ENCODE measurements around the gene CCDC112. TPM values are rescaled to one million over a fixed set of nuclear protein-coding genes. Genes with fewer than 3 reads are reported as not detected.
"Not testable (repeated sequence)": the region's sequence is repeated elsewhere in the genome, so short reads cannot be mapped to it uniquely, and the experiment has no call there.

Gene CCDC112
- total and polyA plus RNA-seq, 8 donors, result 6.0 to 22.0 (median 15.9) TPM

GRCh38 chr5:115335301-115335700 is 38.8 kb upstream of the CCDC112 start:
- H3K27me3 ChIP-seq, result no peaks in the 10 kb centered on the region
- no peak for TF ChIP-seq CTCF (IDR thresholded peaks at IDR 0.05)
- intact Hi-C loops (cut with DNase I), result no loop called here
- no peak overlapping the region for H3K4me3 ChIP-seq
- no peaks in the 10 kb centered on the region for H3K4me1 ChIP-seq
- H3K9me3 ChIP-seq, result no peaks in the 10 kb centered on the region
- no peak for ATAC-seq
- H3K27ac ChIP-seq, result no peak overlapping the region
- H3K36me3 ChIP-seq, result no peaks in the 10 kb centered on the region
- DNase-seq, result no peak

DNA sequence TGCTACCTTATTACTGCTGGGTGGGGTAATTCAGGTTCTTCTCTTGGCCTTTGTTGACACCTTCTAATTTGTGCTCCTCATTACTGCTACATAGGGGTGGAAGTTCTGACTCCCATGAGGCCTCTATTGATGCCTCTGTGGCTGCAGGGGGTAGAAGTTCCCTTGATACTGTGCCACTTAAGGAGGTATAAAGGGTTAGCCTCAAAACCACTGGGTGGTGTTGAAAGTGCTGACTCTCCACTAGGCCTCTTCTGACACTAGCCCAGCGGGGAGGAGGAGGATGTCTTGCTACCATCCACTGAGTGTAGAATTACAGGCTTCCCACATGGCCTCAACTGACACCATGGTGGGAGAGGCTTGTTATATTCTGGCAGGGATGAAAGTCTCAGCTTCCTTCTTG is 36.7 kb upstream of the CCDC112 start:
- no peaks in the 10 kb centered on the region for H3K9me3 ChIP-seq
- no peak overlapping the region for H3K27ac ChIP-seq
- no peak for DNase-seq
- no peaks in the 10 kb centered on the region for H3K27me3 ChIP-seq
- intact Hi-C loops (cut with DNase I), result no loop called here
- H3K36me3 ChIP-seq, result no peaks in the 10 kb centered on the region
- no peak overlapping the region for H3K4me3 ChIP-seq
- TF ChIP-seq CTCF (IDR thresholded peaks at IDR 0.05), result no peak
- no peaks in the 10 kb centered on the region for H3K4me1 ChIP-seq
- no peak for ATAC-seq

DNA sequence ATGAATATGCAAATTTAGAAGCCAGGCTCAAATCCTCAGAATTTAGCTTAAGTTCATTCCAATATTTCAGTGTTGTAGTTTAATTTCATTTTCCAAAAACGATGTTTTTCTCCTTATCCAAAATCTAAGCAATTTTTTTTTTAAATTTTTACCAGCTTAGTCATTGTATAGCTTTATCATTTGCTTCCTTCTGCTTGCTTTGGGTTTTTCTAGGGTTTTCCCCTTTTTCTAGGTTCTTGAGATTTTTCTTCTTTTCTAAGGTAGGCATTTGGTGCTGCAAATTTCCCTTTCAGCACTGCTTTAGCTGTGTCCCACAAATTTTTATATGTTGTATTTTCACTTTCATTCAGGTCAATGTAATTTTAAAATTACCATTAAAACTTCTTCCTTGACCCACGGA is 34.4 kb upstream of the CCDC112 start:
- intact Hi-C loops (cut with DNase I), result no loop called here
- H3K4me1 ChIP-seq, result no peaks in the 10 kb centered on the region
- no peaks in the 10 kb centered on the region for H3K27me3 ChIP-seq
- no peak overlapping the region for H3K27ac ChIP-seq
- ATAC-seq (no peak), DNase-seq (no peak)
- no peak overlapping the region for H3K4me3 ChIP-seq
- no peak for TF ChIP-seq CTCF (IDR thresholded peaks at IDR 0.05)
- H3K36me3 ChIP-seq, result no peaks in the 10 kb centered on the region
- no peaks in the 10 kb centered on the region for H3K9me3 ChIP-seq

GRCh38 chr5:115329475-115329874 is 33.0 kb upstream of the CCDC112 start:
- TF ChIP-seq CTCF (IDR thresholded peaks at IDR 0.05), result no peak
- ATAC-seq (no peak), DNase-seq (no peak)
- H3K27ac ChIP-seq, result no peak overlapping the region
- H3K4me1 ChIP-seq, result no peaks in the 10 kb centered on the region
- no peaks in the 10 kb centered on the region for H3K27me3 ChIP-seq
- no peak overlapping the region for H3K4me3 ChIP-seq
- no peaks in the 10 kb centered on the region for H3K36me3 ChIP-seq
- H3K9me3 ChIP-seq, result no peaks in the 10 kb centered on the region
- intact Hi-C loops (cut with DNase I), result no loop called here

GRCh38 chr5:115328617-115329274 is 32.3 kb upstream of the CCDC112 start:
- ATAC-seq; intact Hi-C loops (cut with DNase I); H3K36me3 ChIP-seq; DNase-seq; H3K27me3 ChIP-seq; H3K9me3 ChIP-seq; H3K4me1 ChIP-seq; H3K27ac ChIP-seq; H3K4me3 ChIP-seq: not testable (repeated sequence)
